Measurements from ENCODE around the gene TLCD4.

The TLCD4 gene

GRCh38 chr1:95096218-95096841, 20.8 kb upstream of the TLCD4 start:
- Histone ChIP-seq H3K27me3 (ENCODE audit: insufficient read depth, low read length, poor library complexity) (no peaks in the 10 kb centered on the region), H3K79me1 (ENCODE audit: low read length) (no peaks in the 10 kb centered on the region), H3K4me2 (ENCODE audit: low read length) (no peak overlapping the region), H3K79me2 (ENCODE audit: control insufficient read depth, insufficient read depth, low read length) (no peaks in the 10 kb centered on the region), H3K4me1 (ENCODE audit: control insufficient read depth, low read depth, low read length) (no peaks in the 10 kb centered on the region), H3K18ac (ENCODE audit: low read length) (no peak overlapping the region), H3K9ac (ENCODE audit: low read length) (no peak overlapping the region), H4K5ac (ENCODE audit: low read length) (no peak overlapping the region), H3K27ac (ENCODE audit: low read depth, low read length) (no peak overlapping the region), H2BK120ac (ENCODE audit: low read depth, low read length) (no peak overlapping the region), H2AK5ac (ENCODE audit: low read length) (no peak overlapping the region), H4K8ac (ENCODE audit: low read depth, low read length) (no peak overlapping the region), H3K36me3 (ENCODE audit: control insufficient read depth, insufficient read depth, low read length) (no peaks in the 10 kb centered on the region), H2BK5ac (ENCODE audit: low read length) (no peak overlapping the region), H3K4me3 (ENCODE audit: low read length) (no peak overlapping the region), H3K23ac (ENCODE audit: low read length) (no peak overlapping the region), H2BK15ac (replicated peaks; ENCODE audit: low read depth) (no peak overlapping the region), H3K4ac (ENCODE audit: low read depth, low read length) (no peak overlapping the region), H3K56ac (ENCODE audit: low read length) (no peak overlapping the region)
- no CpG with 5 or more reads among the region's 6 CpGs for WGBS (ENCODE audit: extremely low coverage, insufficient coverage, low lambda C conversion rate)
- no peak for DNase-seq

GRCh38 chr1:95097426-95097825, 19.7 kb upstream of the TLCD4 start:
- H3K9ac ChIP-seq (ENCODE audit: low read length) = no peak overlapping the region

GRCh38 chr1:95098196-95098595, 19.0 kb upstream of the TLCD4 start:
- no peak for DNase-seq
- no peak overlapping the region for H4K5ac ChIP-seq (ENCODE audit: low read length)
- H3K79me1 ChIP-seq (ENCODE audit: low read length) = no peaks in the 10 kb centered on the region
- H3K18ac ChIP-seq (ENCODE audit: low read length) = no peak overlapping the region
- no peak overlapping the region for H4K8ac ChIP-seq (ENCODE audit: low read depth, low read length)
- H3K9ac ChIP-seq (ENCODE audit: low read length) = no peak overlapping the region
- no peak overlapping the region for H2BK5ac ChIP-seq (ENCODE audit: low read length)
- H2BK120ac ChIP-seq (ENCODE audit: low read depth, low read length) = no peak overlapping the region
- no CpG with 5 or more reads among the region's 4 CpGs for WGBS (ENCODE audit: extremely low coverage, insufficient coverage, low lambda C conversion rate)
- H3K56ac ChIP-seq (ENCODE audit: low read length) = no peak overlapping the region
- H2BK15ac ChIP-seq (replicated peaks; ENCODE audit: low read depth) = no peak overlapping the region
- H3K23ac ChIP-seq (ENCODE audit: low read length) = no peak overlapping the region
- no peak overlapping the region for H2AK5ac ChIP-seq (ENCODE audit: low read length)
- H3K4me3 ChIP-seq (ENCODE audit: low read length) = no peak overlapping the region
- H3K4me2 ChIP-seq (ENCODE audit: low read length) = no peak overlapping the region
- H3K4ac ChIP-seq (ENCODE audit: low read depth, low read length) = no peak overlapping the region
- H3K36me3 ChIP-seq (ENCODE audit: control insufficient read depth, insufficient read depth, low read length) = no peaks in the 10 kb centered on the region
- no peaks in the 10 kb centered on the region for H3K4me1 ChIP-seq (ENCODE audit: control insufficient read depth, low read depth, low read length)
- H3K27me3 ChIP-seq (ENCODE audit: insufficient read depth, low read length, poor library complexity) = no peaks in the 10 kb centered on the region
- no peaks in the 10 kb centered on the region for H3K79me2 ChIP-seq (ENCODE audit: control insufficient read depth, insufficient read depth, low read length)
- H3K27ac ChIP-seq (ENCODE audit: low read depth, low read length) = no peak overlapping the region

More at GRCh38 chr1:95097426-95097825, 19.7 kb upstream of the TLCD4 start:
- H3K79me1 ChIP-seq (ENCODE audit: low read length) = no peaks in the 10 kb centered on the region
- no peak overlapping the region for H2AK5ac ChIP-seq (ENCODE audit: low read length)
- no peak overlapping the region for H3K56ac ChIP-seq (ENCODE audit: low read length)
- no peak overlapping the region for H3K18ac ChIP-seq (ENCODE audit: low read length)
- H3K23ac ChIP-seq (ENCODE audit: low read length) = no peak overlapping the region
- no peaks in the 10 kb centered on the region for H3K27me3 ChIP-seq (ENCODE audit: insufficient read depth, low read length, poor library complexity)
- H4K8ac ChIP-seq (ENCODE audit: low read depth, low read length) = no peak overlapping the region
- no peak for DNase-seq
- no peak overlapping the region for H3K27ac ChIP-seq (ENCODE audit: low read depth, low read length)
- no peak overlapping the region for H4K5ac ChIP-seq (ENCODE audit: low read length)
- no peak overlapping the region for H2BK5ac ChIP-seq (ENCODE audit: low read length)
- H2BK120ac ChIP-seq (ENCODE audit: low read depth, low read length) = no peak overlapping the region
- no peak overlapping the region for H2BK15ac ChIP-seq (replicated peaks; ENCODE audit: low read depth)
- no peaks in the 10 kb centered on the region for H3K79me2 ChIP-seq (ENCODE audit: control insufficient read depth, insufficient read depth, low read length)
- no peaks in the 10 kb centered on the region for H3K4me1 ChIP-seq (ENCODE audit: control insufficient read depth, low read depth, low read length)
- H3K4me3 ChIP-seq (ENCODE audit: low read length) = no peak overlapping the region
- H3K36me3 ChIP-seq (ENCODE audit: control insufficient read depth, insufficient read depth, low read length) = no peaks in the 10 kb centered on the region
- H3K4ac ChIP-seq (ENCODE audit: low read depth, low read length) = no peak overlapping the region
- WGBS (ENCODE audit: extremely low coverage, insufficient coverage, low lambda C conversion rate) = no CpG with 5 or more reads among the region's 4 CpGs
- no peak overlapping the region for H3K4me2 ChIP-seq (ENCODE audit: low read length)

- Histone ChIP-seq H3K56ac (ENCODE audit: low read length) (no peak overlapping the region), H4K8ac (ENCODE audit: low read depth, low read length) (no peak overlapping the region), H3K27me3 (ENCODE audit: insufficient read depth, low read length, poor library complexity) (no peaks in the 10 kb centered on the region), H3K23ac (ENCODE audit: low read length) (no peak overlapping the region), H3K4me2 (ENCODE audit: low read length) (no peak overlapping the region), H2BK15ac (replicated peaks; ENCODE audit: low read depth) (no peak overlapping the region), H3K4ac (ENCODE audit: low read depth, low read length) (no peak overlapping the region), H3K27ac (ENCODE audit: low read depth, low read length) (no peak overlapping the region), H2BK5ac (ENCODE audit: low read length) (no peak overlapping the region), H3K79me2 (ENCODE audit: control insufficient read depth, insufficient read depth, low read length) (no peaks in the 10 kb centered on the region), H3K79me1 (ENCODE audit: low read length) (no peaks in the 10 kb centered on the region), H2AK5ac (ENCODE audit: low read length) (no peak overlapping the region), H3K36me3 (ENCODE audit: control insufficient read depth, insufficient read depth, low read length) (no peaks in the 10 kb centered on the region), H3K4me3 (ENCODE audit: low read length) (no peak overlapping the region), H3K4me1 (ENCODE audit: control insufficient read depth, low read depth, low read length) (no peaks in the 10 kb centered on the region), H4K5ac (ENCODE audit: low read length) (no peak overlapping the region), H3K9ac (ENCODE audit: low read length) (no peak overlapping the region), H3K18ac (ENCODE audit: low read length) (no peak overlapping the region), H2BK120ac (ENCODE audit: low read depth, low read length) (no peak overlapping the region)
- no CpG with 5 or more reads among the region's 2 CpGs for WGBS (ENCODE audit: extremely low coverage, insufficient coverage, low lambda C conversion rate)
- DNase-seq = no peak
Measured at GRCh38 chr1:95108792-95109191, 8.4 kb upstream of the TLCD4 start.

GRCh38 chr1:95111014-95111413, 6.1 kb upstream of the TLCD4 start:
- Histone ChIP-seq H4K5ac (ENCODE audit: low read length) (no peak overlapping the region), H3K79me2 (ENCODE audit: control insufficient read depth, insufficient read depth, low read length) (no peaks in the 10 kb centered on the region), H3K36me3 (ENCODE audit: control insufficient read depth, insufficient read depth, low read length) (no peaks in the 10 kb centered on the region), H2BK120ac (ENCODE audit: low read depth, low read length) (no peak overlapping the region), H3K4me3 (ENCODE audit: low read length) (no peak overlapping the region), H2BK5ac (ENCODE audit: low read length) (no peak overlapping the region), H3K27ac (ENCODE audit: low read depth, low read length) (no peak overlapping the region), H3K4ac (ENCODE audit: low read depth, low read length) (no peak overlapping the region), H3K4me1 (ENCODE audit: control insufficient read depth, low read depth, low read length) (no peaks in the 10 kb centered on the region), H3K79me1 (ENCODE audit: low read length) (no peaks in the 10 kb centered on the region), H3K23ac (ENCODE audit: low read length) (no peak overlapping the region), H4K8ac (ENCODE audit: low read depth, low read length) (no peak overlapping the region), H2BK15ac (replicated peaks; ENCODE audit: low read depth) (no peak overlapping the region), H3K27me3 (ENCODE audit: insufficient read depth, low read length, poor library complexity) (no peaks in the 10 kb centered on the region), H3K18ac (ENCODE audit: low read length) (no peak overlapping the region), H3K9ac (ENCODE audit: low read length) (no peak overlapping the region), H3K56ac (ENCODE audit: low read length) (no peak overlapping the region), H2AK5ac (ENCODE audit: low read length) (no peak overlapping the region), H3K4me2 (ENCODE audit: low read length) (no peak overlapping the region)
- DNase-seq = no peak
- no CpG with 5 or more reads among the region's 1 CpG for WGBS (ENCODE audit: extremely low coverage, insufficient coverage, low lambda C conversion rate)

GRCh38 chr1:95113684-95114083, 3.5 kb upstream of the TLCD4 start:
- no peak overlapping the region for H3K9ac ChIP-seq (ENCODE audit: low read length)
- H2BK15ac ChIP-seq (replicated peaks; ENCODE audit: low read depth) = no peak overlapping the region
- no peak overlapping the region for H3K4me3 ChIP-seq (ENCODE audit: low read length)
- DNase-seq = no peak
- no peak overlapping the region for H4K8ac ChIP-seq (ENCODE audit: low read depth, low read length)
- no peak overlapping the region for H2BK120ac ChIP-seq (ENCODE audit: low read depth, low read length)
- H3K4ac ChIP-seq (ENCODE audit: low read depth, low read length) = no peak overlapping the region
- no peak overlapping the region for H3K27ac ChIP-seq (ENCODE audit: low read depth, low read length)
- H3K27me3 ChIP-seq (ENCODE audit: insufficient read depth, low read length, poor library complexity) = no peaks in the 10 kb centered on the region
- H3K4me1 ChIP-seq (ENCODE audit: control insufficient read depth, low read depth, low read length) = no peaks in the 10 kb centered on the region
- no peak overlapping the region for H3K4me2 ChIP-seq (ENCODE audit: low read length)
- H3K79me2 ChIP-seq (ENCODE audit: control insufficient read depth, insufficient read depth, low read length) = no peaks in the 10 kb centered on the region
- no peak overlapping the region for H3K23ac ChIP-seq (ENCODE audit: low read length)
- H3K18ac ChIP-seq (ENCODE audit: low read length) = no peak overlapping the region
- no peaks in the 10 kb centered on the region for H3K36me3 ChIP-seq (ENCODE audit: control insufficient read depth, insufficient read depth, low read length)
- H4K5ac ChIP-seq (ENCODE audit: low read length) = no peak overlapping the region
- H2AK5ac ChIP-seq (ENCODE audit: low read length) = no peak overlapping the region
- no peaks in the 10 kb centered on the region for H3K79me1 ChIP-seq (ENCODE audit: low read length)
- WGBS (ENCODE audit: extremely low coverage, insufficient coverage, low lambda C conversion rate) = no CpG with 5 or more reads among the region's 1 CpG
- H2BK5ac ChIP-seq (ENCODE audit: low read length) = no peak overlapping the region
- no peak overlapping the region for H3K56ac ChIP-seq (ENCODE audit: low read length)

All from mesendoderm (in vitro differentiated cells).